CD4-positive, alpha-beta T cell treated with Interleukin-17A for 4 hours (primary cell): ENCODE data around the gene SVOPL.

Experiments
- DNase-seq: peaks from one replicate; pipeline ENCODE4 v3.0.0-alpha.2; 2020; ENCODE audit warnings: mixed read lengths

Gene SVOPL

DNA sequence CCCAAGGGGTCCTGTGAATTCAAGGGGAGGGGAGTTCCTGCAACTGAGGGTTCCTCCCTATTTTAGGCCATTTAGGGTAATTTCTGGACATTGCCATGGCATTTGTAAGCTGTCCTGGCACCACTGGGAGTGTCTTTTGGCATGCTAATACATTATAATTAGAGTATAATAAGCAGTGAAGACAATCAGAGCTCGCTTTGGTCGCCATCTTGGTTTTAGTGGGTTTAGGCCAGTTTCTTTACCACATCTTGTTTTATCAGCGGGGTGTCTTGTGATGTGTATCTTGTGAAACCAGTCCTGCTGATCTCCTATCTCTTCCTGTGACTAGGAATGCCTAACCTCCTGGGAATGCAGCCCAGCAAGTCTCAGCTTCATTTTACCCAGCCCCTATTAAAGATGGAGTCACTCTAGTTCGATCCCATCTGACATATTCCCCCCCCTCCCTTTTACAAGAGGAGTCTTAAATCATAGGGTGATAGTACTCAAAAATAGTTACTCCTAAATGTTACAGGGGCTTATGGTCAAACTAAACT is 43.2 kb downstream of the SVOPL start:
- no peak for DNase-seq

- no peak for DNase-seq
These were observed 44.2 kb downstream of the SVOPL start for GRCh38 chr7:138656952-138657351.

DNA sequence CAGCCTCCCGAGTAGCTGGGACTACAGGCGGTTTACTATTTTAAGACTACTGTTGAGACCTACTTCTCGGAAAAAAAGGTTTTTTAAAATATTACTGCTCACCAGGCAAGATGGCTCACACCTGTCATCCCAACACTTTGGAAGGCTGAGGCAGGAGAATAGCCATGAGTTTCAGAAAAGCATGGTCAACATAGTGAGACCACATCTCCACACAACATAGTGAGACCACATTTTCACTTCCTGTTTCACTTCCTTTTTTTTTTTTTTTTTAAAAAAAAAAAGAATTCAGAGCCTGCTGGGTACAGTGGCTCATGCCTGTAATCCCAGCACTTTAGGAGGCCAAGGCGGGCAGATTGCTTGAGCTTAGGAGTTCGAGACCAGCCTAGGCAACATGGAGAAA is 46.5 kb downstream of the SVOPL start:
- DNase-seq, result no peak

GRCh38 chr7:138649506-138649905 is 51.7 kb downstream of the SVOPL start:
- no peak for DNase-seq

DNA sequence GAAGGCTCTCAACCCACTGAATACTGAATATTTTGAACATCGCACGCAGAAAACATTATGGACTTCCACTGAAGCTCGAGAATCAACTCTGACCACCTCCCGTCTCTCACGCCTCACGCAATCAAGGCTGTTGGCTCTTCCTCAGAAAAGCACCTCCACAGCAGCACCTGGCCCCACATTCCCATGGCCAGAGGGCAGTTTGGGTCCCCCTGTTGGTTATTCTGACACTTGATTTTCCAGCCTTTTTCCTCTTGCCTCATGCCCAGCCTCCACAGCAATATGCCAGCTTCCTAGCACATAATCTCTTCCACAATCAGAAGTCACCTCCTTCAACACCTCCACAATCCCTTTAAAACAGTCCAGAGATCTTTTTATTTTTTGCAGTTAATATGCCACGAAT is 55.9 kb downstream of the SVOPL start:
- DNase-seq, result no peak

GRCh38 chr7:138632826-138633602 is 68.1 kb downstream of the SVOPL start:
- no peak for DNase-seq

DNA sequence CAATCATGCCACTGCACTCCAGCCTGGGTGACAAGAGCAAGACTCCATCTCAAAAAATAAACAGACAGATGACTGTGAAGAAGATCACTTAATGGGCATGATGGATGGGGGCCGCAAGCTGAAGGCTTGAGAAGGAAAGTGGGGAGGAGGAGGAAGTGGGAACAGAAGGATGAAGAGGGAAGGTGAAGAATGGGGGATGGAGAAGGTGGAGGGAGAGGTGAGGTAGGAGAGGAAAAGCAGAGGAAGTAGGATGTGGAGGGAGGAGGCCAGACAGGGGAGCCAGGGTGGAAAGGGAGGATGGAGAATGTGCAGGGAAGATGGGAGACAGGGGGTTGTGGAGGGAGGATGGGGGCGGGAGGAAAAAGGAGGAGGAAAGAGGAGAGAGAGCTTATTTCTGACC is 68.8 kb downstream of the SVOPL start:
- no peak for DNase-seq

DNA sequence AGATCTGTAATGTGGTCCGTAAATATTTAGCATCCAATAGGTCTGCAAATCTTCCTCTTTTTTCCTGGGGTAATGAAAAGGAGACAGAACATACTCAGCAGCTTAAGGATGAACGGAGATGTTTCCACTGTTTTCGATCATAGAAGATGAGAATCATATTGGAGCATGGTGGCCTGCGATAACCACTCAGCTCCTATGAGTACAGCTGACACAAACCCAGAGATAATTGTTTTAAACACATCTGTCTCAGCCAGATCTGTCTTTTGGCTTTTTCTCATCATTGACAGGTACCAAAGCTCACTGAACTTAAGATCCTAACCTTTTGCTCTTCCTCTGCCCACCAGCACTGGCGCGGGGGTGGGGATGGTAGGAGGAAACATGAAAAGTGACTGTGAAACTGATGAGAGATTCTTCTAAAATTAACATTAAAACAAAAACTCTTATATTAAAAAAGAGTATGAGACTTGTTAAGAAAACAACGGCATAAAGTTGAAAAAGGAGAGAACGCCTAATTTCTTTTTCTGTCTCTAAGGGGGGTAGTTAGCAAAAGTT is 71.0 kb downstream of the SVOPL start:
- no peak for DNase-seq

DNA sequence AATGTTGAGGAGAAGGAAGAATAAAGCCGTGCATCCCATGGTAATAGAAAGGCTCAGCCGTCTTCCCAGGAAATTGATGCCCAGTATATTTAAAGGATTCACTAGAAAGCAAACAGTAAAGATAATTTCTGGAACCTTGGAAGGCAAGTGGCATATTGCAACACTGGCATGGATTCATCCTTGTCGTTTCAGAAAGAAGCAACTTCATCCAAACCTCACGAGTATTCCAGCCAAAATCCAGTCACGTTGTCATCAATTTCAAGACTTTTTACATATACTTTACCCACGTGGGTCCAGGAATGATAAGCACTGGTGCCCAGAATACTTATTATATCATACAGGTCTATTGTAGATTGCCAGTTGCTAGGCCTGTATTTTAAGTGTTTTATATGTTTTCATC is 73.8 kb downstream of the SVOPL start:
- DNase-seq, result no peak

DNA sequence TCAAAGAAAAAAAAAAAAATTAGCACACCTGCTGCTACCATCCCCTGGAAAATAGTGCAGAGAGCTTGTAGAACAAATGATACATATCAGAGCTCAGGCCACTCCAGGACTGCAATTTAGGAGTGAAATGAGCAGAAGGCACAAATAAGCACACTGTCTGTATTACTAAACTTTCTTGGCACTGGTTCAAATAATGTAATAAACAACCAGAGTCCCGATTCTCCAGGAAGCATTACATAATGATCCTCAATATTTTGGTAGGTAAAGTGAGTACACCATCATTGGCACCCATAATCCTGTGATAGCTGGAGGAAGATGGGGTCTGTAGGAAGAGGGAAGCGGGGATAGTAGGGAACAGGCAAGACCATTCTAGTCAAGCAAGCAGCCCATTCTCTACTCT is 74.3 kb downstream of the SVOPL start:
- DNase-seq, result no peak

- peak; percentile 42 for DNase-seq
These were observed 75.3 kb downstream of the SVOPL start for GRCh38 chr7:138625849-138626230.

DNA sequence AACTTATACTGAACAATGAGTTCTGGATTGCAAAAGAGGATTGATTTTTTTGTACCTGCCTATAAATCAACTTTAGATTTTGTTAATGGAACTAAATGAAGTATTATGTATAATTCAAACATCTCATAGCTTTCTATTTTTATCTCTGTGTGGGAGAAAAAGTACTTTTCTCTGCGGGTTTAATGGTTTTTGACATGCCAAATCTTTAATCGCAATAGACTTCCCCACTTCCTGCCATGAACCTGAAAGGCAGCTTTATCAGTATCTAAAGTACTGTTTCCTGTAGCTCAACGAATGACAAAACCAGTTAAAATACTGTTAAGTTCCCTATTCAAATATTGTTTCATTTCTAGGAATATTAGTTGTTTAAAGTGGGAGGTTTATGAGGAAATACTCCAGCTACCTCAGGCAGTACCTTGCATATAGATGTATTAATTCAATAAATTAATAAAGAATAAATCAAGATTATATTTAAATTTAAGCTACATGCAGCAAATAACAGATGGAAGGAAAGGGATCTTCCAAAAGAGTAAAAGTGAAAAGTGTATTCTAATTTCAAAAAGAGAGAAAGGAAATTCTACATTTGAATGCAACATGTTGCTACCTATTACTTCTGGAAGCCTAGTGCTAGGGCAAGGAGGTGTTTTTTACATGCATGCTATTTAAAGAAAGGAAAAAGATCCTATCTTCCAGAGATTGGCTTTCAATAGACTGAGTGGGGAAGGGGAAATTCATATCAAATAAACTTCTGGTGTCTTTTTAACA is 75.9 kb downstream of the SVOPL start:
- peak; percentile 14 for DNase-seq

DNA sequence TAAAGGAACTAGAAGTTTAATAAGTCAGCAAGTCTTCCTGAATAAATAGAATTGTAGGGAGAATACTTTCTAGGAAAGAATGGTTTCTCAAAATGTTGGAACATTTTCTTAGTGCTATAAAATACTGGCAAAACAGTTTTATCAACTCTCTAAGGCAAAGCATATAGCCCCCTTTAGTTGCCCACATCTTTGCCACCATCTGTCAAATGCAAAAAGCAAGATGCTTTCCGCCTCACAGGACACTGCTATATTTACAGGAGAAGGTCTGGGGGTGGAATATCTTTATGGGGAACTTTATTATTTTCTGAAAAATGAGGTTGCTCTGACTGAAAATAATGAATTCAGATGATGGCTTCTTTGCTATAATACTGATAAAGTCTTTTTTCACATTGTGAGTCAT is 78.3 kb downstream of the SVOPL start:
- DNase-seq, result no peak

DNA sequence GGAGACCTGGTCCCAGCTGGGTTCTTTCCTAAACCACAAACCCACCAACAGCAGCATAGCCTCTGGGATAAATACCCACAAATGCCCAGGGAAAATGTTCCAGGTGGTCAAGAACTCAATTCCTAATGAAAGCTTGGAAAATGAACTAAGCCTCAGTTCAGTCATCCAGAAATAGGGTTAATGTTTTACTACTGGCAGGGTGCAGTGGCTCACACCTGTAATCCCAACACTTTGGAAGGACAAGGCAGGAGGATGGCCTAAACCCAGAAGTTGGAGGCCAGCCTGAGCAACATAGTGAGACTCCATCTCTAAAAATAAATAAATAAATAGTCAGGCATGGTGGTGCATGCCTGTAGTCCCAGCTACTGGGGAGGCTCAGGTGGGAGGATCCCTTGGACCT is 82.2 kb downstream of the SVOPL start:
- no peak for DNase-seq

DNA sequence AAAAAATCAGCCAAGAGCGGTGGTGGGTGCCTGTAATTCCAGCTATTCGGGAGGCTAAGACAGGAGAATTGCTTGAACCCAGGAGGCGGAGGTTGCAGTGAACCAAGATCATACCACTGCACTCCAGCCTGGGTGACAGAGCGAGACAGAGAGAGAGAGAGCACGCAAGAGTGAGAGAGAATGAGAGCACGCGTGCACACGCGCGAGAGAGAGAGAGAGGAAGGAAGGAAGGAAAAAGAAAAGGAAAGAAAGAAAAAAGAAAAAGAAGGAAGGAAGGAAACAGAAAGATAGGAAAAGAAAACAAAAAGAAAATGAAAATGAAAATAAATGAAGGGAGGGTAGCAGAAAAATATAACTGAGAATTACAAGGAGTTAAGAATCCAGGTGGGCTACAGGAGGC is 82.7 kb downstream of the SVOPL start:
- no peak for DNase-seq

- DNase-seq, result no peak
These were observed 85.1 kb downstream of the SVOPL start for GRCh38 chr7:138616085-138616484.

- no peak for DNase-seq
These were observed 87.5 kb downstream of the SVOPL start for GRCh38 chr7:138613630-138614029.

DNA sequence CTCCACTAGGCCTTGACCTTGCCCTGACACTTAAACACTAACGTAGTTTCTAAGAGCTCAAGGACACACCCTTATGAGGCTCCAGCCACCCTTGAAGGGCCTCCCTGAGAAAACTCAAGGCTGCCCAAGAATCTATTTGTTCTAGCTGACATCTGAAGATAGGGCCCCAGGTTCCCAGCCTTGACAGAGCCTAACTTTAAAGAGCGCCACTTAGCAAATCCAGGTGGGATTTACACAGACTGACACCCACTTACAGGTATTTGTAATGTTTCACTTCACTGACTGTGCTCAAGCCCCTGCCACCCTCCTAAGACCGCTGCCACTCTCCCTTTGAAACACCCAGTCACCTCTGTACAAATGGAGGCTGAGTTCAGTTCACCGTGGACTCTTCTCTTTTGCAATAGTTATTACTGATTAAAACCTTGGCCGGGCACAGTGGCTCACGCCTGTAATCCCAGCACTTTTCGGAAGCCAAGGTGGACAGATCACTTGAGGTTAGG is 90.4 kb downstream of the SVOPL start:
- DNase-seq, result no peak

DNA sequence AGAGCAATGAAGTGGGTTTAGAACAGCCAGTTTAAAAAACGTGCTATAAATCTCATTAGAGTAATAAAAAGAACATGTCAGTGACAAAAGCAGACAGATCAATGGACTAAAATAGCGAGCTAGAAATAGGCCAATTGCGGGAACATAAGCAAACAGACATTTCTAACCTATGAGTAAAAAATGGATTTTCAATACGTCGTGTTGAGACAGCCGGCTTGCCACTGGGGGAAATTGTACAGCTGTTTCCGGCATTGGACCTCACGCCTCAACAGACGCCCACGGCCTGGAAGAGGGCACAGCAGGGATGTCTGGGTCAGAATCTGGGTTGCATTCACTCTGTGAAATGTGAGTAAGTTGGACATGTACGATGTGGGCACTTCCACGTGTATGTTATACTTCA is 92.9 kb downstream of the SVOPL start:
- DNase-seq, result peak; percentile 9

GRCh38 chr7:138607216-138608126 is 93.7 kb downstream of the SVOPL start:
- no peak for DNase-seq

GRCh38 chr7:138606236-138606635 is 94.9 kb downstream of the SVOPL start:
- DNase-seq, result no peak

DNA sequence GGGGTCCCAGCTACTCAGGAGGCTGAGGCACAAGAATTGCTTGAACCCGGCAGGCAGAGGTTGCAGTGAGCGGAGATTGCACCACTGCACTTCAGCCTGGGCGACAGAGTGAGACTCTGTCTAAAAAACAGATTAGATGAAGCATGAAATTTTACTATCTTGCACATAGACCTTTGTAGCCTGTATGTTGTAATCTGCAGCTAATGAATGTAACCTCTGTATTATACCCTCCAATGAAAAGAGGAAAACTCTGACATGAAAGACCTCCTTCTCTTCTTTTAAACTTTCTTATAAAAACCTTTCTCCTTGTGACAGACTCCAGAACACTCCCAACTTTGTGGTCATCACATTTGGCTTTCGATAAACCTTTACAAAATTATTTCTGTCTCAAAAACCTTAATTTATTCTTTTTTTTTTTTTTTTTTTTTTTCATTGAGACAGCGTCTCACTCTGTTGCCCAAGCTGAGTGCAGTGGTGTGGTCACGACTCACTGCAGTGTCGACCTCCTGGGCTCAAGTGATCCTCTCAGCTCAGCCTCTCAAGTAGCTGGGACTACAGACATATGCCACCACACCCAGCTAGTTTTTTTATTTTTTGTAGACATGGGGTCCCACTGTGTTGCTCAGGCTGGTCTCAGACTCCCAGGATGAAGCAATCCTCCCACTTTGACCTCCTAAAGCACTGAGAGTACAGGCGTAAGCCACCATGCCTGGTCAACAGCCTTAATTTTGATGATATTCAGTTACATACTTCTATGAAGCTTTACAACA is 97.4 kb downstream of the SVOPL start:
- no peak for DNase-seq
